ENCODE results near the gene LCOR. TPM values are rescaled to one million over a fixed set of nuclear protein-coding genes. Genes with fewer than 3 reads are reported as not detected.

LCOR gene
- total and polyA plus RNA-seq, 2 of the 13 experiments (the other 11 are each of a cell fraction or from before 2014, with no cell fraction given), result 12.4 to 23.7 TPM

DNA sequence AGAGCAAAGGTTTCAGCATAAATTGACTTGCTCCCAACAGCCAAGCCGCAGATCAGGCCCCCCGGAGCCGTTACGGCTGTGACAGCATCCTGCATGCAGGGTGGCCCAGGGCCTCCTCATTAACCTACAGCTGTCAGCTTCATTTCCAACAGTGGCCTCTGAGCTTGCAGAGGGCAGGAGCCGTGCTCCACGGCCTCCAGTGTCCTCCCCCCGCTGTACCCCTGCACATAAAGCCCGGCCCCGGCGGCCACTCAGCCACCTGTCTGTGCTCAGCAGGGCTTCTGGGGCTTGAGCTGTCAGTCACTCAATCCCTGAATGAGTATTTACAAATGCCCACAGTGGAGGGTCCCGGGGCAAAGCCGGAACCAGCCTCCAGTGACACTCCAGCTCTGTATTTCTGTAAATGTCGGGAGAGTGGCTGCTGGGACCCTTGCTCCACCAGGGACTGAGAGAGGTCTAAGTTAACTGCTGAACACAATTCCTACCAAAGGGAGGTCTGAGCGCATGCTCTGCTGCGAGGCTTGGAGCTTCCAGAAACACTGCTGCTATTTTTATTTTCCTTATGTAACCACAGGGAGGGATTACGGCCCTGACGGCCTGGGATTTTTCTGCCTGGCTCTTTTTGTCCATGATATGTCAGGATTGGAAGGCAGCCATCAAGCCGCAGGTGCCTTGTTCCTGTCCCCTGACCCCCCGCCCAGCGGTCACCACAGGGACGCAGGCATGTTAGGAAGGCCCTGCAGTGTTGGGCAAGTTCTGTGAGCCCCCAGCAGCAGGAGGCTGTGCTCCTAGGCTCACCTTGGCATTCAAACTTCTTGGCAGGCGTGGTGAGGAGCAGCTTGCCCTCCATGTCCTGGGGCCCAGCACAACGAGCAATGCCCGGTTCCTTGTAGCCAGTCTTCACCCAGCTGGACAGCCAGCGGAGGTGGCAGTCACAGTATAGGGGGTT lies 188.6 kb downstream of the LCOR start (continued):
- TF ChIP-seq, protein P1, sequence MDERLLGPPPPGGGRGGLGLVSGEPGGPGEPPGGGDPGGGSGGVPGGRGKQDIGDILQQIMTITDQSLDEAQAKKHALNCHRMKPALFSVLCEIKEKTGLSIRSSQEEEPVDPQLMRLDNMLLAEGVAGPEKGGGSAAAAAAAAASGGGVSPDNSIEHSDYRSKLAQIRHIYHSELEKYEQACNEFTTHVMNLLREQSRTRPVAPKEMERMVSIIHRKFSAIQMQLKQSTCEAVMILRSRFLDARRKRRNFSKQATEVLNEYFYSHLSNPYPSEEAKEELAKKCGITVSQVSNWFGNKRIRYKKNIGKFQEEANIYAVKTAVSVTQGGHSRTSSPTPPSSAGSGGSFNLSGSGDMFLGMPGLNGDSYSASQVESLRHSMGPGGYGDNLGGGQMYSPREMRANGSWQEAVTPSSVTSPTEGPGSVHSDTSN (CRISPR knock-in tag; IDR thresholded peaks at IDR 0.05), result 0 out of 2 replicates have a peak, but pooled peaks have one; percentile 26
- TF ChIP-seq, protein P2, sequence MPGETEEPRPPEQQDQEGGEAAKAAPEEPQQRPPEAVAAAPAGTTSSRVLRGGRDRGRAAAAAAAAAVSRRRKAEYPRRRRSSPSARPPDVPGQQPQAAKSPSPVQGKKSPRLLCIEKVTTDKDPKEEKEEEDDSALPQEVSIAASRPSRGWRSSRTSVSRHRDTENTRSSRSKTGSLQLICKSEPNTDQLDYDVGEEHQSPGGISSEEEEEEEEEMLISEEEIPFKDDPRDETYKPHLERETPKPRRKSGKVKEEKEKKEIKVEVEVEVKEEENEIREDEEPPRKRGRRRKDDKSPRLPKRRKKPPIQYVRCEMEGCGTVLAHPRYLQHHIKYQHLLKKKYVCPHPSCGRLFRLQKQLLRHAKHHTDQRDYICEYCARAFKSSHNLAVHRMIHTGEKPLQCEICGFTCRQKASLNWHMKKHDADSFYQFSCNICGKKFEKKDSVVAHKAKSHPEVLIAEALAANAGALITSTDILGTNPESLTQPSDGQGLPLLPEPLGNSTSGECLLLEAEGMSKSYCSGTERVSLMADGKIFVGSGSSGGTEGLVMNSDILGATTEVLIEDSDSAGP (CRISPR knock-in tag; IDR thresholded peaks at IDR 0.05; ENCODE audit: borderline replicate concordance), result peak; percentile 50; the same call in 1 of the 2 replicates
- TF ChIP-seq, protein P3, sequence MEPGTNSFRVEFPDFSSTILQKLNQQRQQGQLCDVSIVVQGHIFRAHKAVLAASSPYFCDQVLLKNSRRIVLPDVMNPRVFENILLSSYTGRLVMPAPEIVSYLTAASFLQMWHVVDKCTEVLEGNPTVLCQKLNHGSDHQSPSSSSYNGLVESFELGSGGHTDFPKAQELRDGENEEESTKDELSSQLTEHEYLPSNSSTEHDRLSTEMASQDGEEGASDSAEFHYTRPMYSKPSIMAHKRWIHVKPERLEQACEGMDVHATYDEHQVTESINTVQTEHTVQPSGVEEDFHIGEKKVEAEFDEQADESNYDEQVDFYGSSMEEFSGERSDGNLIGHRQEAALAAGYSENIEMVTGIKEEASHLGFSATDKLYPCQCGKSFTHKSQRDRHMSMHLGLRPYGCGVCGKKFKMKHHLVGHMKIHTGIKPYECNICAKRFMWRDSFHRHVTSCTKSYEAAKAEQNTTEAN (CRISPR knock-in tag; conservative IDR thresholded peaks at IDR 0.05), result no peak
- TF ChIP-seq ZSCAN31 (CRISPR knock-in tag; IDR thresholded peaks at IDR 0.05; ENCODE audit: low read depth) (no peak), MAFF (IDR thresholded peaks at IDR 0.05; ENCODE audit: low read depth, low read length) (no peak), SATB2 (CRISPR knock-in tag; IDR thresholded peaks at IDR 0.05) (no peak), ZNF274 (CRISPR knock-in tag; IDR thresholded peaks at IDR 0.05) (peak; percentile 54; the same call in 1 of the 2 replicates), NPAS2 (CRISPR knock-in tag; IDR thresholded peaks at IDR 0.05; ENCODE audit: borderline replicate concordance) (no peak), FOSL2 (CRISPR knock-in tag; IDR thresholded peaks at IDR 0.05) (no peak), ZNF263 (CRISPR knock-in tag; IDR thresholded peaks at IDR 0.05) (peak; percentile 92), ZNF616 (CRISPR knock-in tag; IDR thresholded peaks at IDR 0.05; ENCODE audit: low read depth) (no peak)
- TF ChIP-seq, protein P4, sequence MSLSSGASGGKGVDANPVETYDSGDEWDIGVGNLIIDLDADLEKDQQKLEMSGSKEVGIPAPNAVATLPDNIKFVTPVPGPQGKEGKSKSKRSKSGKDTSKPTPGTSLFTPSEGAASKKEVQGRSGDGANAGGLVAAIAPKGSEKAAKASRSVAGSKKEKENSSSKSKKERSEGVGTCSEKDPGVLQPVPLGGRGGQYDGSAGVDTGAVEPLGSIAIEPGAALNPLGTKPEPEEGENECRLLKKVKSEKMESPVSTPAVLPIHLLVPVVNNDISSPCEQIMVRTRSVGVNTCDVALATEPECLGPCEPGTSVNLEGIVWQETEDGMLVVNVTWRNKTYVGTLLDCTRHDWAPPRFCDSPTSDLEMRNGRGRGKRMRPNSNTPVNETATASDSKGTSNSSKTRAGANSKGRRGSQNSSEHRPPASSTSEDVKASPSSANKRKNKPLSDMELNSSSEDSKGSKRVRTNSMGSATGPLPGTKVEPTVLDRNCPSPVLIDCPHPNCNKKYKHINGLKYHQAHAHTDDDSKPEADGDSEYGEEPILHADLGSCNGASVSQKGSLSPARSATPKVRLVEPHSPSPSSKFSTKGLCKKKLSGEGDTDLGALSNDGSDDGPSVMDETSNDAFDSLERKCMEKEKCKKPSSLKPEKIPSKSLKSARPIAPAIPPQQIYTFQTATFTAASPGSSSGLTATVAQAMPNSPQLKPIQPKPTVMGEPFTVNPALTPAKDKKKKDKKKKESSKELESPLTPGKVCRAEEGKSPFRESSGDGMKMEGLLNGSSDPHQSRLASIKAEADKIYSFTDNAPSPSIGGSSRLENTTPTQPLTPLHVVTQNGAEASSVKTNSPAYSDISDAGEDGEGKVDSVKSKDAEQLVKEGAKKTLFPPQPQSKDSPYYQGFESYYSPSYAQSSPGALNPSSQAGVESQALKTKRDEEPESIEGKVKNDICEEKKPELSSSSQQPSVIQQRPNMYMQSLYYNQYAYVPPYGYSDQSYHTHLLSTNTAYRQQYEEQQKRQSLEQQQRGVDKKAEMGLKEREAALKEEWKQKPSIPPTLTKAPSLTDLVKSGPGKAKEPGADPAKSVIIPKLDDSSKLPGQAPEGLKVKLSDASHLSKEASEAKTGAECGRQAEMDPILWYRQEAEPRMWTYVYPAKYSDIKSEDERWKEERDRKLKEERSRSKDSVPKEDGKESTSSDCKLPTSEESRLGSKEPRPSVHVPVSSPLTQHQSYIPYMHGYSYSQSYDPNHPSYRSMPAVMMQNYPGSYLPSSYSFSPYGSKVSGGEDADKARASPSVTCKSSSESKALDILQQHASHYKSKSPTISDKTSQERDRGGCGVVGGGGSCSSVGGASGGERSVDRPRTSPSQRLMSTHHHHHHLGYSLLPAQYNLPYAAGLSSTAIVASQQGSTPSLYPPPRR (CRISPR knock-in tag; IDR thresholded peaks at IDR 0.05; ENCODE audit: borderline replicate concordance), result no peak
- TF ChIP-seq, protein P5, sequence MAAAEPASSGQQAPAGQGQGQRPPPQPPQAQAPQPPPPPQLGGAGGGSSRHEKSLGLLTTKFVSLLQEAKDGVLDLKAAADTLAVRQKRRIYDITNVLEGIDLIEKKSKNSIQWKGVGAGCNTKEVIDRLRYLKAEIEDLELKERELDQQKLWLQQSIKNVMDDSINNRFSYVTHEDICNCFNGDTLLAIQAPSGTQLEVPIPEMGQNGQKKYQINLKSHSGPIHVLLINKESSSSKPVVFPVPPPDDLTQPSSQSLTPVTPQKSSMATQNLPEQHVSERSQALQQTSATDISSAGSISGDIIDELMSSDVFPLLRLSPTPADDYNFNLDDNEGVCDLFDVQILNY (CRISPR knock-in tag; conservative IDR thresholded peaks at IDR 0.05), result no peak
- TF ChIP-seq, protein P6, sequence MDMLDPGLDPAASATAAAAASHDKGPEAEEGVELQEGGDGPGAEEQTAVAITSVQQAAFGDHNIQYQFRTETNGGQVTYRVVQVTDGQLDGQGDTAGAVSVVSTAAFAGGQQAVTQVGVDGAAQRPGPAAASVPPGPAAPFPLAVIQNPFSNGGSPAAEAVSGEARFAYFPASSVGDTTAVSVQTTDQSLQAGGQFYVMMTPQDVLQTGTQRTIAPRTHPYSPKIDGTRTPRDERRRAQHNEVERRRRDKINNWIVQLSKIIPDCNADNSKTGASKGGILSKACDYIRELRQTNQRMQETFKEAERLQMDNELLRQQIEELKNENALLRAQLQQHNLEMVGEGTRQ (IDR thresholded peaks at IDR 0.05; ENCODE audit: low read depth, low read length), result no peak
- TF ChIP-seq, protein P6 (CRISPR knock-in tag; IDR thresholded peaks at IDR 0.05; ENCODE audit: borderline replicate concordance), result no peak
